GM12892 (cell line): Measurements from ENCODE around the gene C20orf204.

Source experiments
- POLR2A ChIP-seq: IDR thresholded peaks from 2 replicates; pipeline ENCODE4 v1.6.1; 2011; ENCODE audit warnings: low read depth, low read length, control low read depth
- TAF1 ChIP-seq: IDR thresholded peaks from 2 replicates; pipeline ENCODE4 v1.6.1; 2011; ENCODE audit warnings: low read depth, mild to moderate bottlenecking, control low read depth, low read length, borderline replicate concordance

DNA sequence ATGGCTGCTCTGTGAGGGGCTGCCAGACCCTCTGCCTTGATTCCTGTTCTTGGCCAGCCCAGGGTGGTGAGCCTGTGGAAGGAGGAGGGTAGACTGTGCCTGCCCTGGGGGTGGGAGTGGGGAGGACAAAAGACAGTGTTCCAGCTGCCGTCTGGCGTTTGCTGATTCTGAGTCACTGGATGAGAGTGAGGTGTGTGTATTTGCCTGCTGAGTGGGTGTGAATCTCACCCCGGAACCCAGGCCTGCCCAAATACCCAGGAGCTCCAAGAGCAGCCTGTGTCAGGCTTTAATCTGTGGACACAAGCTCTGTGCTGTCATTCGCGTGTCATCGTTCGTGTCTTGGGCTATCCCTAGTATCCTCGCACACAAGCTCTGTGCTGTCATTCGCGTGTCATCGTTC is 50.8 kb downstream of the C20orf204 start:
- no peak for TF ChIP-seq POLR2A
- TF ChIP-seq TAF1, result no peak
